Measurements from ENCODE around the gene COX14.
"Not testable (repeated sequence)": the region's sequence is repeated elsewhere in the genome, so short reads cannot be mapped to it uniquely, and the experiment has no call there.

The COX14 gene

GRCh38 chr12:50147281-50147680, 35.2 kb downstream of the COX14 start:
- H3K4me3 ChIP-seq (ENCODE audit: low read depth, low read length): no peak overlapping the region
- no peak for DNase-seq (ENCODE audit: low read depth)
- no peak for TF ChIP-seq CTCF (IDR thresholded peaks at IDR 0.05; ENCODE audit: low read depth, low read length, missing control alignments)
- in situ Hi-C loops (cut with HindIII; ENCODE audit: low sequenced_read_pairs): no loop called here

DNA sequence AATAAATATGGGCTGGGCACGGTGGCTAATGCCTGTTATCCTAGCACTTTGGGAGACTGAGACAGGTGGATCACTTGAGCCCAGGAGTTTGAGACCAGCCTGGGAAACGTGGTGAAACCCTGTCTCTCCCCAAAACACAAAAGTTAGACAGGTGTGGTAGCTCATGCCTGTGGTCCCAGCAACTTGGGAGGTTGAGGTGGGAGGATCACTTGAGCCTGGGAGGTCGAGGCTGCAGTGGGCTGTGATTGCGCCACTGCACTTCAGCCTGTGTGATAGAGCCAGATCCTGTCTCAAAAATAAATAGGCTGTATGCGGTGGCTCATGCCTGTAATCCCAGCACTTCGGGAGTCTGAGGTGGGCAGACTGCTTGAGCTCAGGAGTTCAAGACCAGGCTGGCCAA, 36.0 kb downstream of the COX14 start:
- DNase-seq (ENCODE audit: low read depth); in situ Hi-C loops (cut with HindIII; ENCODE audit: low sequenced_read_pairs); H3K4me3 ChIP-seq (ENCODE audit: low read depth, low read length): not testable (repeated sequence)

- in situ Hi-C loops (cut with HindIII; ENCODE audit: low sequenced_read_pairs): no loop called here
- no peak for DNase-seq (ENCODE audit: low read depth)
- H3K4me3 ChIP-seq (ENCODE audit: low read depth, low read length): no peak overlapping the region
- TF ChIP-seq CTCF (IDR thresholded peaks at IDR 0.05; ENCODE audit: low read depth, low read length, missing control alignments): no peak
Measured at GRCh38 chr12:50149311-50149710, 37.3 kb downstream of the COX14 start.

GRCh38 chr12:50151047-50151687, 39.1 kb downstream of the COX14 start:
- no peak for DNase-seq (ENCODE audit: low read depth)
- in situ Hi-C loops (cut with HindIII; ENCODE audit: low sequenced_read_pairs): no loop called here
- no peak for TF ChIP-seq CTCF (IDR thresholded peaks at IDR 0.05; ENCODE audit: low read depth, low read length, missing control alignments)
- H3K4me3 ChIP-seq (ENCODE audit: low read depth, low read length): no peak overlapping the region

DNA sequence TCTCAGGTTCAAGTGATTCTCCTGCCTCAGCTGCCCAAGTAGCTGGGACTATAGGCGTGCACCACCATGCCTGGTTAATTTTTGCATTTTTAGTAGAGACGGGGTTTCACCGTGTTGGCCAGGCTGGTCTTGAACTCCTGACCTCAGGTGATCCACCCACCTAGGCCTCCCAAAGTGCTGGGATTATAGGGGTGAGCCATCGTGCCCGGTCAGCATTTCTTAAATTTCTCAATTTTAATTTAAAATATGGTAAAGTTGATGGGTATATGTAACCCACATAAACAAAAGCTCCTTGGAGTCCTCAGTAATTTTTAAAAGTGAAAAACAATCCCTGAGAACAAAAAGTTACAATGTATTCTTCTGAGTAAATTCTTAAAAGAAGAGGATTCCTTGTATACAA, 42.9 kb downstream of the COX14 start:
- H3K4me3 ChIP-seq (ENCODE audit: low read depth, low read length); DNase-seq (ENCODE audit: low read depth): not testable (repeated sequence)
- in situ Hi-C loops (cut with HindIII; ENCODE audit: low sequenced_read_pairs): loop anchor here (5.0 kb wide), 1 partner anchor 53 kb away; the partner anchor contains the start of gene GPD1

GRCh38 chr12:50156641-50157040, 44.6 kb downstream of the COX14 start:
- in situ Hi-C loops (cut with HindIII; ENCODE audit: low sequenced_read_pairs): loop anchor here (5.0 kb wide), 1 partner anchor 54 kb away; the partner anchor contains the start of gene GPD1
- H3K4me3 ChIP-seq (ENCODE audit: low read depth, low read length): no peak overlapping the region
- TF ChIP-seq CTCF (IDR thresholded peaks at IDR 0.05; ENCODE audit: low read depth, low read length, missing control alignments): no peak
- DNase-seq (ENCODE audit: low read depth): no peak

DNA sequence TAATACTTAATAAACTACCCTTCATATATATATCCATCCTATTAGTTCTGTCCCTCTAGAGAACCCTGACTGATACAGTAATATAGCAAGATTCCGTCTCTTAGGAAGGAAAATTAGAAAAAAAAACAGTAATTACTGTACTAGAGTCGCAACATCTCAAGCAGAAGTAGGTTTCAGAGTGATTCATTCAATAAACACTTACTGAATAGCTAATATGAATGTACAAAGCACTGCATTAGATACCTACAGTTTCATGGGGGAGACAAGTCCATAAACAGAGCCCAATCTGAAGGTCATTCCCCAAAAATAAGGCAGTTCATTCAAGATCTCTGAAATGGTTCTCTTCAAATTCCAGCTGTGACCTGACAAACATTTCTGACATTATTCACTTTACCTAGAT, 45.2 kb downstream of the COX14 start:
- H3K4me3 ChIP-seq (ENCODE audit: low read depth, low read length): no peak overlapping the region
- no peak for TF ChIP-seq CTCF (IDR thresholded peaks at IDR 0.05; ENCODE audit: low read depth, low read length, missing control alignments)
- in situ Hi-C loops (cut with HindIII; ENCODE audit: low sequenced_read_pairs): loop anchor here (5.0 kb wide), 1 partner anchor 55 kb away; the partner anchor contains the start of gene GPD1
- DNase-seq (ENCODE audit: low read depth): no peak

GRCh38 chr12:50160643-50161042, 48.6 kb downstream of the COX14 start:
- no peak for TF ChIP-seq CTCF (IDR thresholded peaks at IDR 0.05; ENCODE audit: low read depth, low read length, missing control alignments)
- in situ Hi-C loops (cut with HindIII; ENCODE audit: low sequenced_read_pairs): no loop called here
- no peak for DNase-seq (ENCODE audit: low read depth)
- no peak overlapping the region for H3K4me3 ChIP-seq (ENCODE audit: low read depth, low read length)
